GM21390 (cell line): ENCODE measurements around the gene RIOK3.

Experiments used
- ATAC-seq: cut with Tn5 transposase; IDR thresholded peaks from one replicate; pipeline ENCODE4 v1.9.1; 2021; ENCODE audit not compliant: unreplicated experiment

Gene RIOK3

GRCh38 chr18:23528580-23529472 is 75.7 kb downstream of the RIOK3 start:
- no peak for ATAC-seq

- no peak for ATAC-seq
Observed at GRCh38 chr18:23529604-23530003, 76.5 kb downstream of the RIOK3 start.

GRCh38 chr18:23530195-23530594 is 77.1 kb downstream of the RIOK3 start:
- ATAC-seq, result no peak

- no peak for ATAC-seq
Observed at GRCh38 chr18:23531912-23532311, 78.8 kb downstream of the RIOK3 start.
